Mesenchymal stem cell (in vitro differentiated cells and primary cell): Measurements from ENCODE around the gene MPPED2.

ENCODE experiments used
- DNase-seq: peaks from one replicate; pipeline ENCODE4 v3.0.0-alpha.2; 2013
- H2AFZ ChIP-seq: one replicate; pipeline ENCODE4 v1.6.1; 2013; ENCODE audit warnings: low read depth, mild to moderate bottlenecking, control low read depth, inconsistent platforms, low read length, moderate library complexity
- H2AK5ac ChIP-seq: 2 replicates; pipeline ENCODE4 v1.6.1; 2013; ENCODE audit warnings: low read length, moderate library complexity, mild to moderate bottlenecking, inconsistent platforms; ENCODE audit not compliant: severe bottlenecking
- H2BK120ac ChIP-seq: one replicate; pipeline ENCODE4 v1.6.1; 2013; ENCODE audit warnings: low read depth, mild to moderate bottlenecking, inconsistent platforms, low read length, moderate library complexity
- H2BK12ac ChIP-seq, 2 experiments: one replicate each; pipeline ENCODE4 v1.6.1; 2013; ENCODE audit warnings: inconsistent platforms in 2 of 2, low read length in 2 of 2, mild to moderate bottlenecking in 2 of 2, moderate library complexity in 2 of 2, control low read depth in 1 of 2
- H2BK15ac ChIP-seq: one replicate; pipeline ENCODE4 v1.6.1; 2013; ENCODE audit warnings: mild to moderate bottlenecking, low read depth, inconsistent platforms; ENCODE audit not compliant: poor library complexity, severe bottlenecking
- H2BK5ac ChIP-seq: 2 replicates; pipeline ENCODE4 v1.6.1; 2013; ENCODE audit warnings: low read depth, mild to moderate bottlenecking, low read length, control low read depth, inconsistent platforms; ENCODE audit not compliant: poor library complexity, severe bottlenecking
- H3K14ac ChIP-seq, 2 experiments: one replicate each; pipeline ENCODE4 v1.6.1; 2013; ENCODE audit warnings: inconsistent platforms in 2 of 2, low read length in 2 of 2, control low read depth in 1 of 2, mild to moderate bottlenecking in 1 of 2, moderate library complexity in 1 of 2
- H3K18ac ChIP-seq, 2 experiments: one replicate each; pipeline ENCODE4 v1.6.1; 2013; ENCODE audit warnings: inconsistent platforms in 2 of 2, low read length in 2 of 2, control low read depth in 1 of 2, low read depth in 1 of 2, mild to moderate bottlenecking in 1 of 2
- H3K23ac ChIP-seq, 2 experiments: one replicate each; pipeline ENCODE4 v1.6.1; 2013; ENCODE audit warnings: inconsistent platforms in 2 of 2, low read length in 2 of 2, mild to moderate bottlenecking in 2 of 2, moderate library complexity in 2 of 2, control low read depth in 1 of 2
- H3K27ac ChIP-seq: 2 replicates; pipeline ENCODE4 v1.5.1; 2013; ENCODE audit warnings: mild to moderate bottlenecking, moderate library complexity, low read length, control low read depth, inconsistent platforms; ENCODE audit not compliant: poor library complexity, severe bottlenecking
- H3K27me3 ChIP-seq, 2 experiments: 2 replicates each; pipeline versions ENCODE4 v1.6.1 to v1.7.0; 2013; ENCODE audit warnings: low read length in 2 of 2, mild to moderate bottlenecking in 2 of 2, moderate library complexity in 2 of 2, control low read depth in 1 of 2, inconsistent platforms in 1 of 2; ENCODE audit not compliant: control insufficient read depth in 1 of 2, insufficient read depth in 1 of 2
- H3K36me3 ChIP-seq, 2 experiments: 2 replicates each; pipeline versions ENCODE4 v1.6.1 to v1.7.0; 2013; ENCODE audit warnings: low read length in 2 of 2, control low read depth in 1 of 2, inconsistent platforms in 1 of 2, low read depth in 1 of 2, mild to moderate bottlenecking in 1 of 2; ENCODE audit not compliant: insufficient read depth in 2 of 2, control insufficient read depth in 1 of 2
- H3K4ac ChIP-seq, 2 experiments: one replicate each; pipeline ENCODE4 v1.6.1; 2013; ENCODE audit warnings: inconsistent platforms in 2 of 2, low read length in 2 of 2, mild to moderate bottlenecking in 2 of 2, moderate library complexity in 2 of 2, control low read depth in 1 of 2, low read depth in 1 of 2
- H3K4me1 ChIP-seq: 2 replicates; pipeline ENCODE4 v1.6.1; 2013; ENCODE audit warnings: low read depth, low read length, control low read depth; ENCODE audit not compliant: control insufficient read depth, insufficient read depth
- H3K4me2 ChIP-seq: 2 replicates; pipeline ENCODE4 v1.6.1; 2013; ENCODE audit warnings: low read length, mild to moderate bottlenecking, inconsistent platforms; ENCODE audit not compliant: poor library complexity, severe bottlenecking
- H3K4me3 ChIP-seq, 2 experiments: 2 replicates each; pipeline versions ENCODE4 v1.5.1 to v1.7.0; 2013; ENCODE audit warnings: low read length in 2 of 2, mild to moderate bottlenecking in 2 of 2, control low read depth in 1 of 2, low read depth in 1 of 2; ENCODE audit not compliant: insufficient read depth in 1 of 2
- H3K79me1 ChIP-seq: replicated peaks from 2 replicates; pipeline ENCODE4 v1.6.1; 2013; ENCODE audit warnings: mild to moderate bottlenecking, control low read depth, low read length, inconsistent platforms; ENCODE audit not compliant: poor library complexity, severe bottlenecking
- H3K9ac ChIP-seq: 2 replicates; pipeline ENCODE4 v1.7.0; 2013; ENCODE audit warnings: mild to moderate bottlenecking, low read length, moderate library complexity
- H3K9me3 ChIP-seq: 2 replicates; pipeline ENCODE4 v1.7.0; 2013; ENCODE audit warnings: mild to moderate bottlenecking, low read length; ENCODE audit not compliant: control insufficient read depth
- H4K8ac ChIP-seq: one replicate; pipeline ENCODE4 v1.6.1; 2013; ENCODE audit warnings: inconsistent platforms, mild to moderate bottlenecking, low read length, moderate library complexity
- H4K91ac ChIP-seq: one replicate; pipeline ENCODE4 v1.6.1; 2013; ENCODE audit warnings: mild to moderate bottlenecking, low read length, inconsistent platforms
- WGBS: methylation state at CpG from one replicate; pipeline ENCODE4 v1.1.7; 2013; ENCODE audit warnings: mixed read lengths; 5-methylcytosine and 5-hydroxymethylcytosine counted together

MPPED2 gene

DNA sequence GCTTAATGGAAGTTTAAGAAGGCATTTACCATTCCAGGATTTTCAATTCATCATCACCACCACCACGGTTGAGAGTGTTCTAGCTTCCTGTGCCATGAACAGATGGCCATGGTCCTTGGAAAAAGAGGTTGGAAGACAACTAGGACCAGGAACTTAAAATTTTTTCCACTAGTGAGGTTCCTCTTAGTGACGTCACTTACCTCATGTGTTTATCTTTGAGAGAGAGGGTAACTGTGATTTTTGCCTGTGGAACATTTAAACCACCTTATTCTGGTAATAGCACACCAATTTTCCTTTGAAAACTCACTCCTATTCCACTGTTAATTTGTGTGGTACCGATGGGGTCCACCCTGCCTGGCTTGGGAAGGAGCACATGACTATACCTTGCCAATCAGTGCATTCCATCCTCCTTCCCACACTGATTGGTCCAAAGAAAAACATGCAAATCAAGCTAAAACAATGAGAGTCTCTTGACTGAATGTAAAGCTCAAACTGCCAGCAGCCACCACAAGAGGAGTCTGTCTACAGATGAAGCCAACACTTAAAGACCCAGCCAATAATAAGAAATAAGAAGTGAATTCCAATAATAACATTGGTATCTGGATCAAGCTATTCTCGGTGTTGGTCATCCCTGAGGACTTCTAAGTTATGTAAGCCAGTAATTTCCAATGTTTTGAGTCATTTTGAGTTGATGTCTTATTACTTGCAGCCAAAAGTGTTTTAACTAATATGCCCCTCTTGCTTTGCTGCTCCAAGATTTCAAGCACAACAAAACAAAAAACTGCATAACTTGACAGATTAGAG lies 111.8 kb downstream of the MPPED2 start:
- H3K27ac ChIP-seq: no peak overlapping the region
- no peaks in the 10 kb centered on the region for H3K36me3 ChIP-seq
- H3K14ac ChIP-seq: no peak overlapping the region
- H2AFZ ChIP-seq: no peak overlapping the region
- no peak overlapping the region for H4K91ac ChIP-seq
- no peak overlapping the region for H3K23ac ChIP-seq
- H3K9ac ChIP-seq: no peak overlapping the region
- H2AK5ac ChIP-seq: no peak overlapping the region
- H2BK5ac ChIP-seq: no peak overlapping the region
- H4K8ac ChIP-seq: no peak overlapping the region
- no peak overlapping the region for H3K4me3 ChIP-seq
- H3K27me3 ChIP-seq: no peaks in the 10 kb centered on the region
- H3K4me2 ChIP-seq: no peak overlapping the region
- no peak overlapping the region for H2BK12ac ChIP-seq
- no peak overlapping the region for H2BK120ac ChIP-seq
- no peak overlapping the region for H3K4ac ChIP-seq
- no peaks in the 10 kb centered on the region for H3K79me1 ChIP-seq
- no peaks in the 10 kb centered on the region for H3K9me3 ChIP-seq
- no peaks in the 10 kb centered on the region for H3K4me1 ChIP-seq
- 82% methylated on average over 2 of the region's 4 CpGs for WGBS
- DNase-seq: no peak
- no peak overlapping the region for H3K18ac ChIP-seq
- H2BK15ac ChIP-seq: no peak overlapping the region

DNA sequence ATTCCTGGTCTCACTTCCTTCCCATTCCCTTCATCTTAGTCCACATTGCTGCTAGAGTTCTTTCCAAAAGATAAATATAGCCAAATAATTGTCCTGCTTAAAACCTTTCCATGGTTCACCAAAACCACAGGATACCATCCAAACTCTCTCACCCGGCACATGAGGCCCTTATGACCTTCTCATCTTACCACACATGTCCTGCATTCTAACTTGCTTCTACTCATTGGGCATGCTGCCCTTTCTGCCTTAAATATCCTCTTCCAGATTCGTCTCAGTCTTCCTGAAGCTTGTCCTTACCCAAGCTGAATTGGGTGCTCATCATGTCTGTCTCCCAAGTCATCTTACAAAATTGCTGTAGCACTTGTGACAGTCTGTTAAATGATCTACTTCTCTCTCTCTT lies 114.9 kb downstream of the MPPED2 start:
- Histone ChIP-seq H3K23ac (no peak overlapping the region), H2BK12ac (no peak overlapping the region), H3K4me2 (no peak overlapping the region), H3K27ac (no peak overlapping the region), H3K9me3 (no peaks in the 10 kb centered on the region), H2AK5ac (no peak overlapping the region), H4K91ac (no peak overlapping the region), H3K14ac (no peak overlapping the region), H2BK120ac (no peak overlapping the region), H3K4me1 (no peaks in the 10 kb centered on the region), H3K4me3 (no peak overlapping the region), H4K8ac (no peak overlapping the region), H3K27me3 (no peaks in the 10 kb centered on the region), H2BK5ac (no peak overlapping the region), H3K79me1 (no peaks in the 10 kb centered on the region), H2AFZ (no peak overlapping the region), H2BK15ac (no peak overlapping the region), H3K9ac (no peak overlapping the region), H3K36me3 (no peaks in the 10 kb centered on the region), H3K4ac (no peak overlapping the region), H3K18ac (no peak overlapping the region)
- WGBS: 80% methylated on average over 2 of the region's 2 CpGs
- no peak for DNase-seq

DNA sequence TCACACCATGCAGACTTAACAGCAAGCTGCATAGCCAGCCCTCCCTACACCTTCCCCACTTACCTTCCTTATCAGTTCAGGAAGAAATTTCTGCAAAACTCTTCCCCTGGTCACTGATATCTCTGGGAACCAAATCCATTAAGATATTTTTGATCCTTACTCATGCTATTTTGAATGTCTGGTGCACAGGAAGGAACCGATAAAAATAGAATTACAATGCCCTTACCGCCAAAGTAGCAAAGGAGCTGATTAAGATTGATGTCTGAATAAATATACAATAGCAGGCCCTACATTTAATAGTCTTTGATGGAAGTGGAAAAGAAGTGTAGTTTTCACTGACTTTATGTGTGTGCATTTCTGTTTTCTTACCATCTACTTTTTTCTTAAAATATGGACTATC lies 117.3 kb downstream of the MPPED2 start:
- no peaks in the 10 kb centered on the region for H3K27me3 ChIP-seq
- DNase-seq: no peak
- no peak overlapping the region for H2BK12ac ChIP-seq
- no peak overlapping the region for H3K4me3 ChIP-seq
- no peak overlapping the region for H2BK120ac ChIP-seq
- no peaks in the 10 kb centered on the region for H3K9me3 ChIP-seq
- no peak overlapping the region for H3K23ac ChIP-seq
- no peak overlapping the region for H3K27ac ChIP-seq
- no peaks in the 10 kb centered on the region for H3K4me1 ChIP-seq
- no peak overlapping the region for H3K14ac ChIP-seq
- H3K18ac ChIP-seq: no peak overlapping the region
- H4K91ac ChIP-seq: no peak overlapping the region
- no peak overlapping the region for H2AK5ac ChIP-seq
- no peaks in the 10 kb centered on the region for H3K79me1 ChIP-seq
- no peaks in the 10 kb centered on the region for H3K36me3 ChIP-seq
- no peak overlapping the region for H2AFZ ChIP-seq
- H2BK15ac ChIP-seq: no peak overlapping the region
- H3K9ac ChIP-seq: no peak overlapping the region
- no peak overlapping the region for H3K4ac ChIP-seq
- H3K4me2 ChIP-seq: no peak overlapping the region
- H4K8ac ChIP-seq: no peak overlapping the region
- H2BK5ac ChIP-seq: no peak overlapping the region
- 100% methylated on average over 2 of the region's 2 CpGs for WGBS

DNA sequence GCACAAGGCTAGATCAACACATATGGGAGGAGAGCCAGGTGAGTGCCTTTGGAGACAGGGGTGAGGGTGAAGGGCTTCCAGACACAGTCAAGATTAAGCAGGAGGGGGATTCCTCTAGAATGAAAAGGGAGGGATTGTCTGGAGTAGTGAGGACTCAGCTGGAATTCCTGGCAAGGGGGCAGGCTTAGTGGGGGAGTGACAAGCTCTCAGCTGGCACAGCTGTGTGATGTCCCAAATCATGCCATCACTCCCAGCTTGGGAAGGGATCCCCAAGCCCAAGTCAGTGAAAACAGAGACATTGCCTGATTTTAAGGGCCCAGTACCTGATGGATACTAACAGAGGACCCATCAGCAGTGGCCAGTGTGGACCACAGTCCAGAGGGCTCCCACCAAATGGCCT lies 119.0 kb downstream of the MPPED2 start:
- no peak overlapping the region for H3K4me2 ChIP-seq
- H3K9me3 ChIP-seq: no peaks in the 10 kb centered on the region
- no peak overlapping the region for H2BK15ac ChIP-seq
- no peak for DNase-seq
- H3K4ac ChIP-seq: no peak overlapping the region
- H3K9ac ChIP-seq: no peak overlapping the region
- H3K79me1 ChIP-seq: no peaks in the 10 kb centered on the region
- H2BK120ac ChIP-seq: no peak overlapping the region
- no peak overlapping the region for H2AFZ ChIP-seq
- peak overlapping the region; percentile 10 for H4K91ac ChIP-seq
- no peaks in the 10 kb centered on the region for H3K4me1 ChIP-seq
- H3K27me3 ChIP-seq: no peaks in the 10 kb centered on the region
- H3K23ac ChIP-seq: no peak overlapping the region
- H3K4me3 ChIP-seq: no peak overlapping the region
- no peak overlapping the region for H4K8ac ChIP-seq
- H2BK12ac ChIP-seq: no peak overlapping the region
- no peak overlapping the region for H2AK5ac ChIP-seq
- no peak overlapping the region for H2BK5ac ChIP-seq
- H3K14ac ChIP-seq: no peak overlapping the region
- H3K36me3 ChIP-seq: no peaks in the 10 kb centered on the region
- H3K18ac ChIP-seq: no peak overlapping the region
- no peak overlapping the region for H3K27ac ChIP-seq
